ENCODE data around the gene ELMO1. TPM values are rescaled to one million over a fixed set of nuclear protein-coding genes. Genes with fewer than 3 reads are reported as not detected.

The ELMO1 gene
- total and polyA plus RNA-seq, 2 of the 13 experiments (the other 11 are each of a cell fraction or from before 2014, with no cell fraction given), result 0.11 to 0.17 TPM

- TF ChIP-seq, protein P1, sequence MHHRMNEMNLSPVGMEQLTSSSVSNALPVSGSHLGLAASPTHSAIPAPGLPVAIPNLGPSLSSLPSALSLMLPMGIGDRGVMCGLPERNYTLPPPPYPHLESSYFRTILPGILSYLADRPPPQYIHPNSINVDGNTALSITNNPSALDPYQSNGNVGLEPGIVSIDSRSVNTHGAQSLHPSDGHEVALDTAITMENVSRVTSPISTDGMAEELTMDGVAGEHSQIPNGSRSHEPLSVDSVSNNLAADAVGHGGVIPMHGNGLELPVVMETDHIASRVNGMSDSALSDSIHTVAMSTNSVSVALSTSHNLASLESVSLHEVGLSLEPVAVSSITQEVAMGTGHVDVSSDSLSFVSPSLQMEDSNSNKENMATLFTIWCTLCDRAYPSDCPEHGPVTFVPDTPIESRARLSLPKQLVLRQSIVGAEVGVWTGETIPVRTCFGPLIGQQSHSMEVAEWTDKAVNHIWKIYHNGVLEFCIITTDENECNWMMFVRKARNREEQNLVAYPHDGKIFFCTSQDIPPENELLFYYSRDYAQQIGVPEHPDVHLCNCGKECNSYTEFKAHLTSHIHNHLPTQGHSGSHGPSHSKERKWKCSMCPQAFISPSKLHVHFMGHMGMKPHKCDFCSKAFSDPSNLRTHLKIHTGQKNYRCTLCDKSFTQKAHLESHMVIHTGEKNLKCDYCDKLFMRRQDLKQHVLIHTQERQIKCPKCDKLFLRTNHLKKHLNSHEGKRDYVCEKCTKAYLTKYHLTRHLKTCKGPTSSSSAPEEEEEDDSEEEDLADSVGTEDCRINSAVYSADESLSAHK (CRISPR knock-in tag; IDR thresholded peaks at IDR 0.05; ENCODE audit: borderline replicate concordance), result no peak
- TF ChIP-seq ZBTB3 (CRISPR knock-in tag; IDR thresholded peaks at IDR 0.05; ENCODE audit: borderline replicate concordance, low read depth) (0 out of 2 replicates have a peak, but pooled peaks have one; percentile 62), SRY (CRISPR knock-in tag; IDR thresholded peaks at IDR 0.05) (no peak), ZNF367 (CRISPR knock-in tag; IDR thresholded peaks at IDR 0.05; ENCODE audit: borderline replicate concordance) (no peak), ZNF614 (CRISPR knock-in tag; IDR thresholded peaks at IDR 0.05; ENCODE audit: borderline replicate concordance) (peak; percentile 83), CREBL2 (CRISPR knock-in tag; IDR thresholded peaks at IDR 0.05; ENCODE audit: borderline replicate concordance) (no peak), MAFK (conservative IDR thresholded peaks at IDR 0.05 in 1 of 2, IDR thresholded peaks at IDR 0.05 in 1 of 2; ENCODE audit: low read length in 2 of 2) (no peak), HMG20A (CRISPR knock-in tag; IDR thresholded peaks at IDR 0.05; ENCODE audit: borderline replicate concordance) (peak; percentile 94), ONECUT2 (CRISPR knock-in tag; IDR thresholded peaks at IDR 0.05) (no peak), SKIL (CRISPR knock-in tag; IDR thresholded peaks at IDR 0.05; ENCODE audit: borderline replicate concordance) (peak; percentile 97), ZNF207 (IDR thresholded peaks at IDR 0.05; ENCODE audit: borderline replicate concordance) (no peak), ELF3 (CRISPR knock-in tag; IDR thresholded peaks at IDR 0.05) (peak; percentile 94), ZKSCAN5 (CRISPR knock-in tag; IDR thresholded peaks at IDR 0.05) (no peak), FOSL2 (CRISPR knock-in tag; IDR thresholded peaks at IDR 0.05) (peak; percentile 80)
- TF ChIP-seq, protein P2, sequence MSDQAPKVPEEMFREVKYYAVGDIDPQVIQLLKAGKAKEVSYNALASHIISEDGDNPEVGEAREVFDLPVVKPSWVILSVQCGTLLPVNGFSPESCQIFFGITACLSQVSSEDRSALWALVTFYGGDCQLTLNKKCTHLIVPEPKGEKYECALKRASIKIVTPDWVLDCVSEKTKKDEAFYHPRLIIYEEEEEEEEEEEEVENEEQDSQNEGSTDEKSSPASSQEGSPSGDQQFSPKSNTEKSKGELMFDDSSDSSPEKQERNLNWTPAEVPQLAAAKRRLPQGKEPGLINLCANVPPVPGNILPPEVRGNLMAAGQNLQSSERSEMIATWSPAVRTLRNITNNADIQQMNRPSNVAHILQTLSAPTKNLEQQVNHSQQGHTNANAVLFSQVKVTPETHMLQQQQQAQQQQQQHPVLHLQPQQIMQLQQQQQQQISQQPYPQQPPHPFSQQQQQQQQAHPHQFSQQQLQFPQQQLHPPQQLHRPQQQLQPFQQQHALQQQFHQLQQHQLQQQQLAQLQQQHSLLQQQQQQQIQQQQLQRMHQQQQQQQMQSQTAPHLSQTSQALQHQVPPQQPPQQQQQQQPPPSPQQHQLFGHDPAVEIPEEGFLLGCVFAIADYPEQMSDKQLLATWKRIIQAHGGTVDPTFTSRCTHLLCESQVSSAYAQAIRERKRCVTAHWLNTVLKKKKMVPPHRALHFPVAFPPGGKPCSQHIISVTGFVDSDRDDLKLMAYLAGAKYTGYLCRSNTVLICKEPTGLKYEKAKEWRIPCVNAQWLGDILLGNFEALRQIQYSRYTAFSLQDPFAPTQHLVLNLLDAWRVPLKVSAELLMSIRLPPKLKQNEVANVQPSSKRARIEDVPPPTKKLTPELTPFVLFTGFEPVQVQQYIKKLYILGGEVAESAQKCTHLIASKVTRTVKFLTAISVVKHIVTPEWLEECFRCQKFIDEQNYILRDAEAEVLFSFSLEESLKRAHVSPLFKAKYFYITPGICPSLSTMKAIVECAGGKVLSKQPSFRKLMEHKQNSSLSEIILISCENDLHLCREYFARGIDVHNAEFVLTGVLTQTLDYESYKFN (CRISPR knock-in tag; conservative IDR thresholded peaks at IDR 0.05), result peak; percentile 94
- TF ChIP-seq, protein P3, sequence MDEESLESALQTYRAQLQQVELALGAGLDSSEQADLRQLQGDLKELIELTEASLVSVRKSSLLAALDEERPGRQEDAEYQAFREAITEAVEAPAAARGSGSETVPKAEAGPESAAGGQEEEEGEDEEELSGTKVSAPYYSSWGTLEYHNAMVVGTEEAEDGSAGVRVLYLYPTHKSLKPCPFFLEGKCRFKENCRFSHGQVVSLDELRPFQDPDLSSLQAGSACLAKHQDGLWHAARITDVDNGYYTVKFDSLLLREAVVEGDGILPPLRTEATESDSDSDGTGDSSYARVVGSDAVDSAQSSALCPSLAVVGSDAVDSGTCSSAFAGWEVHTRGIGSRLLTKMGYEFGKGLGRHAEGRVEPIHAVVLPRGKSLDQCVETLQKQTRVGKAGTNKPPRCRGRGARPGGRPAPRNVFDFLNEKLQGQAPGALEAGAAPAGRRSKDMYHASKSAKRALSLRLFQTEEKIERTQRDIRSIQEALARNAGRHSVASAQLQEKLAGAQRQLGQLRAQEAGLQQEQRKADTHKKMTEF (CRISPR knock-in tag; IDR thresholded peaks at IDR 0.05), result peak; percentile 96
Measured at GRCh38 chr7:36945612-36946400, 502.9 kb downstream of the ELMO1 start (continued).

All from HepG2 (cell line).